Measurements from ENCODE around the gene VWA8.

The VWA8 gene

DNA sequence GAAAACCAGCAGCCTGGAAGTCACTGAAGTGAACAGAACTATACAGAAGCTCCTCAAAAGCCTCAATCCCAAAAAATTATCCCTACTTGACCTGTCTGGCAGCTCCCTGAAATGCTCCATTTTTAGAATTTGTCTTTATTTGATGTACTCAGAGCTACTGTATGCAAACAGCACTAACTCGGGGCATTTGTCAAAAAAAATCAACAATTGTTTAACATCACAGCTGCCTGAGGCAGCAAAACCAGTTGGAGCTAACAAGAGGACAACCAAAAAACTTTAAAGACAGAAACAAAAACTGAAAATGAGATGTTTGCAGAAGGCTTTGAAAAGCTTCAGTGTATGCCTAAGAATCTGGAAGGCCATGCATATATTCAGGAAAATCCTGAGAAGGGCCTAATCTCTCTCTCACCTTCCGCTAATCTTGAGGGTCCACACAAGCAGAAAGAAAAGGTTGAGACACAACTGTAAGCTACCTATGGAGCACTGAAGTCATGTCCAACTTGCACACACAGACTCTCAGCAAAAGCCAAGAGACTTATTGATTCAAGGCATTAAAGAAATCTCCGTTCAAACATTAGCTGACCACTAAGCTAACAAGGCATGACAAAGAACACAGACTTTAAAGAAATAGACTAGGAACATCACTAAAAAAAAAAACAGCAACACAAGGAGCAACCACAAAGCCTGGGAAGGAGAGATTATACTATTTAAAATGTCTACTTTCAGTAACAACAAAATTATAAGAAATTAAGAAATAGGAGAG lies 16.1 kb downstream of the VWA8 start:
- CTCF ChIA-PET = interaction anchor here (0.9 to 1.9 kb wide), 9 partner anchors 8 to 277 kb away, joined by 3 to 13 read pairs (median 4); partner anchors contain the start of gene VWA8
- POLR2A ChIA-PET = no interaction called here

DNA sequence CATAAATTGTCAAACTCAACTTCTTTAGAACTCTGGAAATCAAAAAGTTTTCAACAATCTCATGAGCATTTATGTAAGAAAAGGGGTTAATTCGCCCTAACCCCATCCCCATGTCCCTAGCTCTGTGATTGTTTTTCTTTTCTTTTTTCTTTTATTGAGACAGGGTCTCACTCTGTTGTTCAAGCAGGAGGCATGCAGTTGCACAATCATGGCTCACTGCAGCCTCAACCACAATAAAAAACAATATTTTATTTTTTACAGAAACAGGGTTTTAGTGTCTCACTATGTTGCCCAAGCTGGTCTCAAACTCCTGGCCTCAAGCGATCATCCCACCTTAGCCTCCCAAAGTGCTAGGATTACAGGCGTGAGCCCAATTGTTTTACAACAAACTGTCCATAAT lies 16.7 kb downstream of the VWA8 start:
- TF ChIP-seq, protein P1, sequence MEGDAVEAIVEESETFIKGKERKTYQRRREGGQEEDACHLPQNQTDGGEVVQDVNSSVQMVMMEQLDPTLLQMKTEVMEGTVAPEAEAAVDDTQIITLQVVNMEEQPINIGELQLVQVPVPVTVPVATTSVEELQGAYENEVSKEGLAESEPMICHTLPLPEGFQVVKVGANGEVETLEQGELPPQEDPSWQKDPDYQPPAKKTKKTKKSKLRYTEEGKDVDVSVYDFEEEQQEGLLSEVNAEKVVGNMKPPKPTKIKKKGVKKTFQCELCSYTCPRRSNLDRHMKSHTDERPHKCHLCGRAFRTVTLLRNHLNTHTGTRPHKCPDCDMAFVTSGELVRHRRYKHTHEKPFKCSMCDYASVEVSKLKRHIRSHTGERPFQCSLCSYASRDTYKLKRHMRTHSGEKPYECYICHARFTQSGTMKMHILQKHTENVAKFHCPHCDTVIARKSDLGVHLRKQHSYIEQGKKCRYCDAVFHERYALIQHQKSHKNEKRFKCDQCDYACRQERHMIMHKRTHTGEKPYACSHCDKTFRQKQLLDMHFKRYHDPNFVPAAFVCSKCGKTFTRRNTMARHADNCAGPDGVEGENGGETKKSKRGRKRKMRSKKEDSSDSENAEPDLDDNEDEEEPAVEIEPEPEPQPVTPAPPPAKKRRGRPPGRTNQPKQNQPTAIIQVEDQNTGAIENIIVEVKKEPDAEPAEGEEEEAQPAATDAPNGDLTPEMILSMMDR (IDR thresholded peaks at IDR 0.05; ENCODE audit: control extremely low read depth, extremely low read depth, low read depth, missing control alignments) = no peak
- ChIA-PET CTCF (interaction anchor here (1.2 to 1.9 kb wide), 9 partner anchors 10 to 276 kb away, joined by 3 to 13 read pairs (median 4); partner anchors contain the start of gene VWA8), POLR2A (no interaction called here)
- DNase-seq (ENCODE audit: extremely low spot score) = no peak

More for the DNA sequence above, 16.1 kb downstream of the VWA8 start:
- TF ChIP-seq, protein P1 (IDR thresholded peaks at IDR 0.05; ENCODE audit: control extremely low read depth, extremely low read depth, low read depth, missing control alignments) = no peak
- no peak for DNase-seq (ENCODE audit: extremely low spot score)

DNA sequence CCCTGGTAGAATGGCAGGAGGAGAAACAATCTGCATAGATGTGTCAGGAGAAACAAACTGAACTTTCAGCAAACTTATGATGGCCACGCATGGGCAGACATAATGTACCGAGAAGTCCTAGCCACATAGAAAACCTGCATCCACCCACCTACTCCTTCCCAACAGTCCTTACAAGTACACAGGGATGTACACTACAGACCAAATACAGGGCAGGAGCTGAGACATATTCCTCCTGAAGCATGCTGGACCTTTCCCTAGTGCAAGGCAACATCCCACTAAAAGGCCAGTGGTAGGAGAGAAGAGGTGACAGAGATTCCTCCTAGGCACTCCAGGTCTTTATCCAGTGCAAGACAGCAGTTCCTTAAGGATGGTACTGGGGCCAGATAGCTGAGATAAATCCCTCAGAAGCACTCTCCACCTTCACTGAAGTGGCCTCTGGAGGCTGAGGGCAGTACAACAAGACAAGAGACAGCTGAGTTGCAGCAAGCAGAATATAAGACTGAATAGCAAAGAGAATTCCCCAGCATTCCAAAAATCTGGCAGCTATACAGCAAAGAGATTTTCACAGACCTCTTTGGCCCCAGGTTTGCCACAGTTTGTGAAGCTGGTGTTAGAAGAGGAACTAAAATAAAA lies 18.3 kb downstream of the VWA8 start:
- DNase-seq (ENCODE audit: extremely low spot score) = no peak
- TF ChIP-seq, protein P1 (IDR thresholded peaks at IDR 0.05; ENCODE audit: control extremely low read depth, extremely low read depth, low read depth, missing control alignments) = peak; percentile 27
- CTCF ChIA-PET = interaction anchor here (0.8 to 2.8 kb wide), 13 partner anchors 9 to 274 kb away, joined by 3 to 20 read pairs (median 4); no protein-coding TSS in a partner anchor
- POLR2A ChIA-PET = no interaction called here

DNA sequence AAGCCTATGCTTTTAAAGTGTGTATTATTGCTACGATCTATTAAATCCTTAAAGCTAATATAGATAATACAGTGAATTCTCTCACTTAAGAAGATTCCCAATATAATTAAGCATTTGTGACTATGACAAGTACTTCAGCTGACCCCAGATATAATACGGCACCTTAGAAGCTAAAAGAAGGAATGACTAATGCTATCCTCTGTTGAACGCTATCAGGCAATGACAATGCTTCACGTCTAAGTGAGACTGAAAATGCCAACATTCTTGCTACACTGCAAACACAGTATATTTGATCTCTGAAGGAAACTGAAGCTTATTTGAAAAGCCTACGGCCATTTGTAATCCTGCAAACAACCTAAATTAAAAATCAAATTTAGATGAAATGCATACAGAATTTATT lies 19.7 kb downstream of the VWA8 start:
- DNase-seq (ENCODE audit: extremely low spot score) = no peak
- CTCF ChIA-PET = interaction anchor here (1.0 to 2.8 kb wide), 4 partner anchors 9 to 22 kb away, joined by 3 to 20 read pairs (median 6); no protein-coding TSS in a partner anchor
- TF ChIP-seq, protein P1 (IDR thresholded peaks at IDR 0.05; ENCODE audit: control extremely low read depth, extremely low read depth, low read depth, missing control alignments) = no peak
- POLR2A ChIA-PET = no interaction called here

DNA sequence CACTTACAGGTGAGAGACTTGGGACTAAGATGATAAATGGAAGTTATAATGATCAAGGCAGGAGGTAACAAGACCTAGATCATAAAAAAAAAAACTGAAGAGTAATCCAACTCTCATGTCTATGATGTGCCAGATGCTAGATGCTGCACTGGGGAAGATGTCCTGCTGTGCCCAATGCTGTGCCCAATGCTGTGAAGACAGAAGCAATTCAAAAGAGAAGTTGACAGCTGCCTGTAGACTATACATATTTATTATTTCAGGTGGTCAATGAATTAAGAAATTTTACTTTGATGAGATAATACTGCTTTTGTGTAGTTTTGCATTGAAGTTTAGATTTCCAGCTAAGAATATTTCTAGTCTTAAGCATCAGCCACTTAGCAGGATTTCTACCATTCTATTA lies 21.5 kb downstream of the VWA8 start:
- TF ChIP-seq, protein P1 (IDR thresholded peaks at IDR 0.05; ENCODE audit: control extremely low read depth, extremely low read depth, low read depth, missing control alignments) = no peak
- POLR2A ChIA-PET = no interaction called here
- no peak for DNase-seq (ENCODE audit: extremely low spot score)
- CTCF ChIA-PET = no interaction called here

DNA sequence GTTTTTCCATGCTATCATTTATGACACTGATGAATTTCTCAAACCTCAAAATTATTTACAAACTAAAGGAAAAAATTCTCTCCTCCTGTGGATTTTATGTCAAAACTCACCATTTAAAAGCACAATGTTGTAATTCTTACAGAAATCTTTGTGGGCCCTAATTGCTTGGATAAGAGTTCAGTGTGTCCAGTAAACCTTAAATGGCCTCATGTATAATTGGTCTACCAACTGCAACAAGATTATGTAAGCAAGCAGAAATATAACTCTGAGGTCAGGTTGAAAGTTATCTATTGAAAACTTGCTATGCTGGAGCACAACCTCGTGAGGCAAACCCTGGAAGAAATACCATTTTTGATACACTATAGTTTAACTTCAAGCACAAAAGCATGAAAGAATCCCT lies 22.0 kb downstream of the VWA8 start:
- CTCF ChIA-PET = no interaction called here
- no peak for DNase-seq (ENCODE audit: extremely low spot score)
- TF ChIP-seq, protein P1 (IDR thresholded peaks at IDR 0.05; ENCODE audit: control extremely low read depth, extremely low read depth, low read depth, missing control alignments) = no peak
- POLR2A ChIA-PET = no interaction called here
